Neural cell (in vitro differentiated cells): Measurements from ENCODE around the gene KRT82. TPM values are rescaled to one million over a fixed set of nuclear protein-coding genes. Genes with fewer than 3 reads are reported as not detected.

Experiments used
- H2AFZ ChIP-seq: fragments of 200-600, 300-800 bp; sonication (generic), shearing (Covaris generic); 2 replicates; pipeline ENCODE4 v1.6.0; 2014; ENCODE audit warnings: low read depth, mild to moderate bottlenecking, antibody characterized with exemption, low read length, moderate library complexity
- H3F3A ChIP-seq: fragments of 200-600 bp; shearing (Covaris generic); 2 replicates; pipeline ENCODE4 v1.6.1; 2016; ENCODE audit warnings: mild to moderate bottlenecking, moderate library complexity, mixed read lengths, antibody characterized with exemption, low read length; ENCODE audit not compliant: insufficient read depth, poor library complexity, severe bottlenecking
- H3K27ac ChIP-seq: fragments of 200-600, 300-800 bp; sonication (generic), shearing (Covaris generic); 2 replicates; pipeline ENCODE4 v1.5.1; 2014; ENCODE audit warnings: mild to moderate bottlenecking, low read length, moderate library complexity
- H3K27me3 ChIP-seq: fragments of 300-800, 200-600 bp; sonication (generic), shearing (Covaris generic); 2 replicates; pipeline ENCODE4 v1.6.0; 2014; ENCODE audit warnings: mild to moderate bottlenecking, low read depth, low read length, moderate library complexity; ENCODE audit not compliant: insufficient read depth
- H3K36me3 ChIP-seq: fragments of 300-800, 200-600 bp; sonication (generic), shearing (Covaris generic); 2 replicates; pipeline ENCODE4 v1.5.1; 2014; ENCODE audit warnings: mild to moderate bottlenecking, antibody characterized with exemption, low read length, moderate library complexity; ENCODE audit not compliant: insufficient read depth
- H3K4me2 ChIP-seq: fragments of 300-800, 200-600 bp; sonication (generic), shearing (Covaris generic); 2 replicates; pipeline ENCODE4 v1.6.0; 2014; ENCODE audit warnings: mild to moderate bottlenecking, low read length
- H3K4me3 ChIP-seq: fragments of 300-800, 200-600 bp; sonication (generic), shearing (Covaris generic); 2 replicates; pipeline ENCODE4 v1.5.1; 2014; ENCODE audit warnings: mild to moderate bottlenecking, low read length, moderate library complexity
- H3K79me2 ChIP-seq: fragments of 200-600 bp; shearing (Covaris generic); replicated peaks from 2 replicates; pipeline ENCODE4 v1.6.0; 2014; ENCODE audit warnings: mild to moderate bottlenecking, low read length, moderate library complexity; ENCODE audit not compliant: insufficient read depth
- H3K9ac ChIP-seq: fragments of 300-800, 200-600 bp; sonication (generic), shearing (Covaris generic); 2 replicates; pipeline ENCODE4 v1.6.1; 2016; ENCODE audit warnings: mild to moderate bottlenecking, low read length, mixed read lengths
- H3K9me2 ChIP-seq: fragments of 200-600 bp; shearing (Covaris generic); 2 replicates; pipeline ENCODE4 v1.6.1; 2016; ENCODE audit warnings: mild to moderate bottlenecking, low read length, mixed read lengths; ENCODE audit not compliant: insufficient read depth
- H3K9me3 ChIP-seq: fragments of 200-600, 300-800 bp; sonication (generic), shearing (Covaris generic); 2 replicates; pipeline ENCODE4 v1.6.1; 2016; ENCODE audit warnings: mild to moderate bottlenecking, mixed run types, low read length, moderate library complexity, mixed read lengths
- H4K20me1 ChIP-seq: fragments of 200-600 bp; shearing (Covaris generic); 2 replicates; pipeline ENCODE4 v1.6.1; 2016; ENCODE audit warnings: mild to moderate bottlenecking, mixed run types; ENCODE audit not compliant: insufficient read depth
- CTCF ChIP-seq: fragments of 450-650 bp; IDR thresholded peaks from 2 replicates; pipeline ENCODE4 v1.5.1; 2014; ENCODE audit warnings: antibody characterized with exemption, mild to moderate bottlenecking, moderate library complexity; ENCODE audit not compliant: poor library complexity, severe bottlenecking
- EP300 ChIP-seq: fragments of 450-650 bp; conservative IDR thresholded peaks from 2 replicates; pipeline ENCODE4 v1.6.1; 2014; ENCODE audit warnings: antibody characterized with exemption, mild to moderate bottlenecking, moderate library complexity; ENCODE audit not compliant: poor library complexity, severe bottlenecking
- EZH2 ChIP-seq: fragments of 200-600, 300-800 bp; shearing (Covaris generic), sonication (generic); IDR thresholded peaks from 2 replicates; pipeline ENCODE4 v1.6.1; 2014; ENCODE audit warnings: antibody characterized with exemption, low read length, borderline replicate concordance, mild to moderate bottlenecking; ENCODE audit not compliant: insufficient read depth, poor library complexity, severe bottlenecking
- MXI1 ChIP-seq: fragments of 450-650 bp; conservative IDR thresholded peaks from 2 replicates; pipeline ENCODE4 v1.6.1; 2014; ENCODE audit warnings: antibody characterized with exemption, mild to moderate bottlenecking; ENCODE audit not compliant: poor library complexity, severe bottlenecking
- POLR2AphosphoS5 ChIP-seq: IDR thresholded peaks from 2 replicates; pipeline ENCODE4 v1.6.1; 2012
- RAD21 ChIP-seq: fragments of 450-650 bp; conservative IDR thresholded peaks from 2 replicates; pipeline ENCODE4 v1.6.1; 2014; ENCODE audit warnings: antibody characterized with exemption, mild to moderate bottlenecking, moderate library complexity
- SMC3 ChIP-seq: fragments of 450-650 bp; conservative IDR thresholded peaks from 2 replicates; pipeline ENCODE4 v1.6.1; 2014; ENCODE audit warnings: antibody characterized with exemption, mild to moderate bottlenecking, moderate library complexity; ENCODE audit not compliant: poor library complexity
- TAF1 ChIP-seq: IDR thresholded peaks from 2 replicates; pipeline ENCODE4 v1.6.1; 2012; ENCODE audit warnings: low read depth
- polyA plus RNA-seq: library from polyadenylated mRNA; depleted of rRNA; stranded (reverse); fragments of >200 nt; gene quantifications from 2 replicates; pipeline ENCODE4 v1.2.3, GENCODE V29; 2014
- TF ChIP-seq, protein P1 (sequence below): IDR thresholded peaks from 2 replicates; pipeline ENCODE4 v1.6.1; 2012; ENCODE audit warnings: borderline replicate concordance

KRT82 gene
- polyA plus RNA-seq, 1 donor from 2014 or later: not detected

DNA sequence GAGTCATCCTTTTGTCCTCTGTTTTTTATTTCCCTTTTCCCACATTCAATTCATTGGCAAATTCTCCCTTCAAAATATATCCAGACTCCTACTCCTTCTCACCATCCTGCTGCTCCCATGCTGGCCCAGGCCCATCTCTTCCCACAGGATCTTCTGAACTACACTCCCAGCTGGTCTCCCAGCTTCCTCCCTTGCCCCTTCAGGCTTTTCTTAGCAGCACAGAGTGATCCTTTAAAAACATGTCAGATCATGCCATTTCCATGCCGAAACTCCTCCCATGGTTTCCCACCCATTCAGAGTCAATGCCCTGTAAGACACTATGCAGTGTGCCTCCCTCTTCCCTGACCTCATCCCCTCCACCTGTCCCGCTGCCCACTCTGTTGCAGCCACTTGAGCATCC lies 18.3 kb downstream of the KRT82 start:
- Histone ChIP-seq H3K27me3 (no peaks in the 10 kb centered on the region), H3K36me3 (no peaks in the 10 kb centered on the region), H3K9me2 (no peaks in the 10 kb centered on the region), H4K20me1 (no peaks in the 10 kb centered on the region), H3K4me2 (no peak overlapping the region), H3K4me3 (no peak overlapping the region), H3F3A (no peaks in the 10 kb centered on the region), H3K9ac (no peak overlapping the region), H2AFZ (no peak overlapping the region), H3K79me2 (no peaks in the 10 kb centered on the region), H3K27ac (no peak overlapping the region), H3K9me3 (no peaks in the 10 kb centered on the region)
- TF ChIP-seq EZH2 (no peak), TAF1 (no peak), POLR2AphosphoS5 (no peak), SMC3 (no peak), RAD21 (no peak), MXI1 (no peak), CTCF (no peak), EP300 (no peak)
- TF ChIP-seq, protein P1, sequence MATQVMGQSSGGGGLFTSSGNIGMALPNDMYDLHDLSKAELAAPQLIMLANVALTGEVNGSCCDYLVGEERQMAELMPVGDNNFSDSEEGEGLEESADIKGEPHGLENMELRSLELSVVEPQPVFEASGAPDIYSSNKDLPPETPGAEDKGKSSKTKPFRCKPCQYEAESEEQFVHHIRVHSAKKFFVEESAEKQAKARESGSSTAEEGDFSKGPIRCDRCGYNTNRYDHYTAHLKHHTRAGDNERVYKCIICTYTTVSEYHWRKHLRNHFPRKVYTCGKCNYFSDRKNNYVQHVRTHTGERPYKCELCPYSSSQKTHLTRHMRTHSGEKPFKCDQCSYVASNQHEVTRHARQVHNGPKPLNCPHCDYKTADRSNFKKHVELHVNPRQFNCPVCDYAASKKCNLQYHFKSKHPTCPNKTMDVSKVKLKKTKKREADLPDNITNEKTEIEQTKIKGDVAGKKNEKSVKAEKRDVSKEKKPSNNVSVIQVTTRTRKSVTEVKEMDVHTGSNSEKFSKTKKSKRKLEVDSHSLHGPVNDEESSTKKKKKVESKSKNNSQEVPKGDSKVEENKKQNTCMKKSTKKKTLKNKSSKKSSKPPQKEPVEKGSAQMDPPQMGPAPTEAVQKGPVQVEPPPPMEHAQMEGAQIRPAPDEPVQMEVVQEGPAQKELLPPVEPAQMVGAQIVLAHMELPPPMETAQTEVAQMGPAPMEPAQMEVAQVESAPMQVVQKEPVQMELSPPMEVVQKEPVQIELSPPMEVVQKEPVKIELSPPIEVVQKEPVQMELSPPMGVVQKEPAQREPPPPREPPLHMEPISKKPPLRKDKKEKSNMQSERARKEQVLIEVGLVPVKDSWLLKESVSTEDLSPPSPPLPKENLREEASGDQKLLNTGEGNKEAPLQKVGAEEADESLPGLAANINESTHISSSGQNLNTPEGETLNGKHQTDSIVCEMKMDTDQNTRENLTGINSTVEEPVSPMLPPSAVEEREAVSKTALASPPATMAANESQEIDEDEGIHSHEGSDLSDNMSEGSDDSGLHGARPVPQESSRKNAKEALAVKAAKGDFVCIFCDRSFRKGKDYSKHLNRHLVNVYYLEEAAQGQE: no peak

DNA sequence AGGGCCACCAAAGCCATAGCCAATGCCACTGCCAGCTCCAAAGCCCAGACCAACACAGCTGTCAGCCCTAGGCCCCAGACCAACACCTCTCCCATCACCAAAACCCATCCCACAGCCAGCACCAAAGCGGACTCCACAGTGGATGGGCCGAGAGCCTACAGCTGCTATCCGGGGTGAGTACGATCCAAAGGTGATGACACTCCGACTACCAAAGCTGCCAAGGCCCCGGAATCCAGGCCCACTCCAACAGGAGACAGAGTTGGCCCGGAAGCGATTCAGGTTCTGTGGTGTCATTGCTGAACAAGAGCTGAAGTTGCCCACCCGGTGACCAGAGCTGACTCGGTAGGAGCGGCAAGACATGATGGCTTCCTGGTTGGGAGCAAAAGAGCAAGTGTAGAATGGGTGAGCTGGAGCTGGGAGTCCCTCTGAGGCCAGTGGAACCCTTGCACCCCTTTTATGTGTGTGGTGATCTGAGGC lies 20.9 kb downstream of the KRT82 start, which contains the start of gene KRT84:
TSS of gene KRT84 (minus strand) at position 427 of the 477 bp plus-strand sequence. CDS start at position 360, 67 bp downstream.
- no peaks in the 10 kb centered on the region for H3K9me3 ChIP-seq
- no peaks in the 10 kb centered on the region for H4K20me1 ChIP-seq
- TF ChIP-seq SMC3 (no peak), CTCF (no peak), EP300 (no peak), TAF1 (no peak), RAD21 (no peak), MXI1 (no peak), POLR2AphosphoS5 (no peak), EZH2 (no peak)
- TF ChIP-seq, protein P1: no peak
- no peaks in the 10 kb centered on the region for H3K27me3 ChIP-seq
- H3K4me3 ChIP-seq: no peak within 1 kb of the TSS
- no peaks in the 10 kb centered on the region for H3F3A ChIP-seq
- H3K4me2 ChIP-seq: no peak within 1 kb of the TSS
- H3K9me2 ChIP-seq: no peaks in the 10 kb centered on the region
- no peak within 1 kb of the TSS for H3K9ac ChIP-seq
- H3K27ac ChIP-seq: no peak within 1 kb of the TSS
- H2AFZ ChIP-seq: no peak within 1 kb of the TSS
- H3K36me3 ChIP-seq: no peaks in the 10 kb centered on the region
- no peaks in the 10 kb centered on the region for H3K79me2 ChIP-seq
